WERI-Rb-1 (cell line): ENCODE results near the gene CFAP45.

Experiments
- DNase-seq: peaks from one replicate; pipeline ENCODE4 v3.0.0-alpha.2; 2020
- H3K27ac ChIP-seq: fragments of 250-450 bp; sonication (Bioruptor Pico); 2 replicates; pipeline ENCODE4 v1.5.1; 2020; ENCODE audit warnings: mild to moderate bottlenecking, moderate library complexity
- H3K27me3 ChIP-seq: fragments of 250-450 bp; sonication (Bioruptor Pico); 2 replicates; pipeline ENCODE4 v1.5.1; 2021; ENCODE audit warnings: mild to moderate bottlenecking, low read depth, moderate library complexity; ENCODE audit not compliant: insufficient read depth, severe bottlenecking
- H3K36me3 ChIP-seq: fragments of 250-450 bp; sonication (Bioruptor Pico); 2 replicates; pipeline ENCODE4 v1.5.1; 2020; ENCODE audit warnings: mild to moderate bottlenecking, moderate library complexity
- H3K4me3 ChIP-seq: 2 replicates; pipeline ENCODE4 v1.5.1; 2011; ENCODE audit warnings: low read depth, mild to moderate bottlenecking, control low read depth, low read length
- H3K9me3 ChIP-seq: fragments of 250-450 bp; sonication (Bioruptor Pico); 2 replicates; pipeline ENCODE4 v1.5.1; 2021; ENCODE audit warnings: mild to moderate bottlenecking, moderate library complexity; ENCODE audit not compliant: severe bottlenecking
- TF ChIP-seq, protein P1 (sequence below): IDR thresholded peaks from 2 replicates; pipeline ENCODE4 v1.5.1; 2011; ENCODE audit warnings: low read depth, mild to moderate bottlenecking, control low read depth, inconsistent platforms, low read length

The CFAP45 gene

DNA sequence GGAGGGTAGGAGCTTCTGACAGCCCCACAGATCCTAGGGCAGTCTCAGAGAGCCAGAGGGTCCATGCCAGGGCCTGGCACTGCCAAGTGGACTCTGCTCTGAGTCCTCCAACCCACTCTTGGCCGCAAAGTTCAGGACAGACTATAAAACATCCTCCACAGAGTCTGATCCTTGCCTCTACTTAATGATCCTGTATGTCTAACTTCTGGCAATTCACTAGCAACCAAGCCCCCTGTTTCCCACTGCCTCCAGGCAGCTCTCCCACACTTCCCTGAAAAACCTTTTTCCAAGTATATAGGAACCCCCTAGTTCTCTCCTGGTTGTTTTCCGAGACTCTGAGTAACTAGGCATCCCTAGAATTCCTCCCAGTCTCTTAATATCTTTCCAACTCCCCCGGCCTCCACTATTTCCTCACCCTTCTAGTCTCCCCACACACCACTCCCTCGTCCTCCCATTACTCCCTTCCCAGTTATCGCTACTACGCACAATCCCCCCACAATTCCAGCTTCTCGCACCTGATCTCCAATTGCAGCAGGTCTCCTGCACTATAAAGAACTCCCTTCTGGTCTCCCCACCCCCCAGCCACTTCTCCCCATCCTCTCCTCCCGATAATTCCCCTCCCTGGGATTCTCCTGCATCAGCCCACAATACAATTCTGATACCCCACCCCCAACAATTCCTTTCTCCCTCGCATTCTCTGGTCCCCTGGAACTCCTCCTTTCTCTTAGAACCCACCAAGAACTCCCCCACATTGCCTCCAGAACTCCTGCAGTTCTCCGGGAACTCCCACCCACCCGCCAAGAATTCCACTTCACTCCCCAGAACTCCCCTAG lies 44.9 kb upstream of the CFAP45 start:
- Histone ChIP-seq H3K9me3 (no peaks in the 10 kb centered on the region), H3K36me3 (peaks cover 32% of the 10 kb centered on the region), H3K27ac (peak overlapping the region; percentile 97), H3K4me3 (peak overlapping the region; percentile 81), H3K27me3 (no peaks in the 10 kb centered on the region)
- DNase-seq, result peak; percentile 56
- TF ChIP-seq, protein P1, sequence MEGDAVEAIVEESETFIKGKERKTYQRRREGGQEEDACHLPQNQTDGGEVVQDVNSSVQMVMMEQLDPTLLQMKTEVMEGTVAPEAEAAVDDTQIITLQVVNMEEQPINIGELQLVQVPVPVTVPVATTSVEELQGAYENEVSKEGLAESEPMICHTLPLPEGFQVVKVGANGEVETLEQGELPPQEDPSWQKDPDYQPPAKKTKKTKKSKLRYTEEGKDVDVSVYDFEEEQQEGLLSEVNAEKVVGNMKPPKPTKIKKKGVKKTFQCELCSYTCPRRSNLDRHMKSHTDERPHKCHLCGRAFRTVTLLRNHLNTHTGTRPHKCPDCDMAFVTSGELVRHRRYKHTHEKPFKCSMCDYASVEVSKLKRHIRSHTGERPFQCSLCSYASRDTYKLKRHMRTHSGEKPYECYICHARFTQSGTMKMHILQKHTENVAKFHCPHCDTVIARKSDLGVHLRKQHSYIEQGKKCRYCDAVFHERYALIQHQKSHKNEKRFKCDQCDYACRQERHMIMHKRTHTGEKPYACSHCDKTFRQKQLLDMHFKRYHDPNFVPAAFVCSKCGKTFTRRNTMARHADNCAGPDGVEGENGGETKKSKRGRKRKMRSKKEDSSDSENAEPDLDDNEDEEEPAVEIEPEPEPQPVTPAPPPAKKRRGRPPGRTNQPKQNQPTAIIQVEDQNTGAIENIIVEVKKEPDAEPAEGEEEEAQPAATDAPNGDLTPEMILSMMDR, result no peak

DNA sequence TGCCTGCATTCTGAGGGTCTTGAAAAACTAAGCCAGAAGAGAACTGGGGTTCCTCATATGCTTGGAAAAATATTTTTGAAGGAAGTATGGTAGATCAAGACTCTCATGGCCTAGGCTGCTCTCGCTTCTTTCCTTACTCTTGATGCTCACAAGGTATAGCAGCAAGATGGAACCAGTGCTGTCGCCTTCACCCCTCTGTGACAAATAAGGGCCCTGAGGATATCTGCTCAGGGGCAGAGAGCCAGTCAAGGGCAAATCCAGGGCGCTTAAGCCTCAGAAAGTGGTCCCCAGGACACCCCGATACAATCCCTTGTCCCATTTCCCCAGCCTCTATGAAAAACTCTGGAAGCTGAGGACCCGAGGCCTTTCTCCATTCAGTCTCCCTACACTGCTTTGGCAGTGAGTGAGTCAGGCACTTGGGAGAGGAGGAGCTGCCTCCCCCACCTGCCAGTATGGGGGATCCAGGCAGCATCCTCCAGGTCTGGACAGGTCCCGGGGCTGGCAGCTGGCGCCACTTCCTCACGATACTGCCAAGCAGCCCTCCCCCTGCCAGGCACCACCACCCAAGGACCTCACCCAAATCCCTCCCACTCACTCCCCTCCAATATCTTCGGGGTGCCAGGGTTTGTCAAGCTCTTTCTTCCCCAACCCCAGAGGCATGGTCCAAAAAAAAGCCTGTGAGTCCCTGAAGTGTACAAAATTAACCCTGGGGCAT lies 44.1 kb upstream of the CFAP45 start:
- Histone ChIP-seq H3K4me3 (peak overlapping the region; percentile 81), H3K9me3 (no peaks in the 10 kb centered on the region), H3K27ac (peak overlapping the region; percentile 97), H3K36me3 (peaks cover 40% of the 10 kb centered on the region), H3K27me3 (no peaks in the 10 kb centered on the region)
- DNase-seq, result no peak
- TF ChIP-seq, protein P1, result no peak

DNA sequence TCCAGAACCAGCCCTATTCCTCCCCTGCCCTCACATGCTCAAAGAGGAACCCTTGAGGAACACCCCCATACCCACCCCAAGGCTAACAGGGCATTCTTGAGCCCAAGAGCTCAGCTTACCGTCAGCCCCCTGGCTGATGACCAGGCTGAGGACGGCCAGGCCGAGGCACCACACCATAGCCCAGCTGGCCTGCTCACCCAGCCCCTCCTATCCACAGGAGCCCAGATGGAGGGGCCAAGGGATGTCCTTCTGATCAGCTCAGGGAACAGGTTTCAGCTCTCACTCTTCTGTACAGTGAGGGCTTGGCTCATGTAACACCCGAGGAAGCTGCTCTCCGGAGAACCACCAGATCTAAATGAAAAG lies 43.3 kb upstream of the CFAP45 start:
- Histone ChIP-seq H3K9me3 (no peaks in the 10 kb centered on the region), H3K27me3 (no peaks in the 10 kb centered on the region), H3K36me3 (peaks cover 48% of the 10 kb centered on the region), H3K27ac (peak overlapping the region; percentile 97), H3K4me3 (peak overlapping the region; percentile 81)
- DNase-seq, result peak; percentile 88
- TF ChIP-seq, protein P1, result no peak

GRCh38 chr1:159942632-159943277 lies 42.8 kb upstream of the CFAP45 start:
- Histone ChIP-seq H3K9me3 (no peaks in the 10 kb centered on the region), H3K36me3 (peaks cover 51% of the 10 kb centered on the region), H3K4me3 (peak overlapping the region; percentile 81), H3K27me3 (no peaks in the 10 kb centered on the region), H3K27ac (peak overlapping the region; percentile 97)
- TF ChIP-seq, protein P1, result no peak
- peak; percentile 51 for DNase-seq

- DNase-seq, result peak; percentile 96
- H3K4me3 ChIP-seq, result peak overlapping the region; percentile 81
Measured at GRCh38 chr1:159941591-159942560, 41.9 kb upstream of the CFAP45 start.

More at GRCh38 chr1:159941591-159942560, 41.9 kb upstream of the CFAP45 start:
- H3K27ac ChIP-seq, result peak overlapping the region; percentile 97
- no peaks in the 10 kb centered on the region for H3K27me3 ChIP-seq
- H3K9me3 ChIP-seq, result no peaks in the 10 kb centered on the region
- H3K36me3 ChIP-seq, result peaks cover 60% of the 10 kb centered on the region
- TF ChIP-seq, protein P1, result no peak
